Aorta (tissue), 5 donors: ENCODE data around the gene CHST2. TPM values are rescaled to one million over a fixed set of nuclear protein-coding genes. Genes with fewer than 3 reads are reported as not detected.
"Not testable (repeated sequence)": the region's sequence is repeated elsewhere in the genome, so short reads cannot be mapped to it uniquely, and the experiment has no call there.

Experiments
- ATAC-seq: fragments of 200-7000 bp; cut with Tn5 transposase; one replicate; pipeline ENCODE4 v1.9.1; 2022; ENCODE audit warnings: moderate library complexity; ENCODE audit not compliant: low FRiP score
- DNase-seq, 2 donors: peaks; one replicate each; pipeline ENCODE4 v3.0.0-alpha.2; 2020
- H3K27ac ChIP-seq, 2 donors: one replicate each; pipeline ENCODE4 v1.5.1; 2013; ENCODE audit warnings: low read length in 2 of 2, mild to moderate bottlenecking in 2 of 2, moderate library complexity in 2 of 2, control low read depth in 1 of 2, inconsistent platforms in 1 of 2, low read depth in 1 of 2
- H3K27me3 ChIP-seq, 2 donors: one replicate each; pipeline ENCODE4 v1.6.1; 2013; ENCODE audit warnings: control low read depth in 1 of 2, low read length in 1 of 2, mild to moderate bottlenecking in 1 of 2, moderate library complexity in 1 of 2; ENCODE audit not compliant: insufficient read depth in 2 of 2, control insufficient read depth in 1 of 2
- H3K36me3 ChIP-seq, 2 donors: one replicate each; pipeline ENCODE4 v1.6.1; 2013; ENCODE audit warnings: control low read depth in 1 of 2, low read length in 1 of 2, mild to moderate bottlenecking in 1 of 2; ENCODE audit not compliant: insufficient read depth in 2 of 2, control insufficient read depth in 1 of 2
- H3K4me1 ChIP-seq, 2 donors: one replicate each; pipeline ENCODE4 v1.6.1; 2013; ENCODE audit warnings: low read length in 2 of 2, control low read depth in 1 of 2, mild to moderate bottlenecking in 1 of 2, moderate library complexity in 1 of 2; ENCODE audit not compliant: insufficient read depth in 2 of 2, control insufficient read depth in 1 of 2
- H3K4me3 ChIP-seq, 2 donors: one replicate each; pipeline ENCODE4 v1.5.1; 2013; ENCODE audit warnings: low read length in 2 of 2, control low read depth in 1 of 2, mild to moderate bottlenecking in 1 of 2
- H3K9me3 ChIP-seq: one replicate; pipeline ENCODE4 v1.6.1; 2013; ENCODE audit warnings: mild to moderate bottlenecking, low read length; ENCODE audit not compliant: control insufficient read depth
- WGBS, 2 donors: extraction: QIAGEN DNeasy Blood & Tissue Kit; methylation state at CpG; one replicate each; pipeline ENCODE4 v1.1.7; 2013; 5-methylcytosine and 5-hydroxymethylcytosine counted together
- intact Hi-C, 2 donors: fragments of 100-400 bp; cut with DNase I; formaldehyde crosslinking; loops; one replicate each; pipeline versions ENCODE4 v1.14.2 to v1.15.0; 2022
- long read RNA-seq, 2 donors: library from polyadenylated mRNA; unstranded; transcript quantifications; one replicate each; pipeline ENCODE4 v2.0.0, GENCODE V29; 2020 to 2021
- polyA plus RNA-seq, 2 donors: library from polyadenylated mRNA; stranded (reverse); fragments of 200-250 nt; gene quantifications; one replicate each; pipeline ENCODE4 v1.2.3, GENCODE V29; 2013
- total RNA-seq, 2 donors: library from RNA; stranded (reverse); fragmentation: NEBNext Ultra II Directional; extraction: Animal tissue kit (Norgen Biotek cat#: 25700); gene quantifications; one replicate each; pipeline ENCODE4 v1.2.1, GENCODE V29; 2021
- donor health status: healthy with polysubstance abuse.
- donor health status: Bipolar disorder and iron deficiency.
- donor health status: DM: no; HTN: no; CAD: no.
- donor health status: DM: no; HTN: no; CAD: no.
- donor health status: DM: yes; HTN: yes; CAD: no.

CHST2 gene, protein sequence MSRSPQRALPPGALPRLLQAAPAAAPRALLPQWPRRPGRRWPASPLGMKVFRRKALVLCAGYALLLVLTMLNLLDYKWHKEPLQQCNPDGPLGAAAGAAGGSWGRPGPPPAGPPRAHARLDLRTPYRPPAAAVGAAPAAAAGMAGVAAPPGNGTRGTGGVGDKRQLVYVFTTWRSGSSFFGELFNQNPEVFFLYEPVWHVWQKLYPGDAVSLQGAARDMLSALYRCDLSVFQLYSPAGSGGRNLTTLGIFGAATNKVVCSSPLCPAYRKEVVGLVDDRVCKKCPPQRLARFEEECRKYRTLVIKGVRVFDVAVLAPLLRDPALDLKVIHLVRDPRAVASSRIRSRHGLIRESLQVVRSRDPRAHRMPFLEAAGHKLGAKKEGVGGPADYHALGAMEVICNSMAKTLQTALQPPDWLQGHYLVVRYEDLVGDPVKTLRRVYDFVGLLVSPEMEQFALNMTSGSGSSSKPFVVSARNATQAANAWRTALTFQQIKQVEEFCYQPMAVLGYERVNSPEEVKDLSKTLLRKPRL
- 1 to 10 TPM; 2.8 to 3.7 TPM for total RNA-seq
- polyA plus RNA-seq, result 1 to 10 TPM in 1 of 2 donors, under 1 TPM in 1; 0.50 to 2.7 TPM
- long read RNA-seq, donor 1, result 0 reads
- long read RNA-seq, donor 2, full-length matches to known transcripts, result 1 of 3 reads
- long read RNA-seq, donor 2, partial matches to known transcripts, result 0 of 3 reads
- long read RNA-seq, donor 2, other reads (novel, unspliced or antisense), result 2 of 3 reads

DNA sequence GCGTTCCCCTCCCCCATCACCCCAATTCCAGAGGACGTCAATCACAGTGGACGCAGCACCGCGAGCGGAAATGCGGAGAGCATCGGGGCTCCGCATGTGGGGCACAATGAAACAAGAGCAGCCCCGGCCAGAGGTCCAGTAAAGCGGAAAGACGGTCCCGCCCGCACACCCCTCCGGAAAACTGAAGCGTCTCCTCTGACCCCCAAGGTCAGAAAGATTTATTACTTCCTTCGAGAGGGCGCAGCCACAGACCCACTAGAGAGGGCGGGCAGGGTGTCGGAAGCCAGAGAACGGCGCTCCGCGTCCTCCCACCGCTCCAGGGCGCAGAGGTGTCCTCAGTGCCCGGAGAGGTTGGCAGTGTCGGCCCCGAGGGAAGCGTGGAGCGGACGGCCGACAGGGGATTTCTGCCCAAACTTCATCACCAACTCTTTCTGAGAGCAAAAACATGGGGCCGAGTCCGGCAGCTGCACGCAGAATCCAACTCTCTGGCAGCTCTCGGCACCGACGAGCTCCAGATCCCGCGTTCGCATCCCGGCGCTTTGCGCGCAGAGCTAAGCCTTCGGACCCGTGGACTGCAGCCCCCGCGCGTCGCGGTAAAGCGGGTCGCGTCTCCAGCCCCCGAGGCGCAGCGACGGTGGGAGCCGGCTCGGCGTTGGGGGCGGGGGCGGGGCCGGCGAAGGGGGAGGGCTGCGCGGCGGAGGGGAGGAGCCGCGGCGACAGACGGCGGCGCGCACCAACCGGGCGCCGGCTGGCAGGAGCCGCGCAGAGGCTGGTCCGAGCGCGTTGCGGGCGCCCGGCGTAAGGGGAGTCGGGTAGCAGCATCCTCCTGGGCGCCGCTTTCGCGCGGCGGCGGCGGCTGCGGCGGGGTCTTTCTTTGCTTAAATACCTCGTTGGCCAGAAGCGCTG, at the start of gene CHST2:
CHST2 (plus strand) TSS at position 763 of the 906 bp plus-strand sequence. CDS start 1,046 bp downstream, outside the sequence.
- H3K27me3 ChIP-seq, result no peaks in the 10 kb centered on the region
- no peak within 1 kb of the TSS for H3K27ac ChIP-seq
- DNase-seq (peak; percentile 77 to 89), ATAC-seq (peak; percentile 94)
- 0 to 1% methylated on average over 72 to 102 of the region's 102 CpGs for WGBS, 2 donors
- H3K36me3 ChIP-seq, result no peaks in the 10 kb centered on the region
- intact Hi-C loops, result loop anchor here in 1 of 2 donors (5.0 kb wide), 1 partner anchor 523 kb away; no protein-coding TSS in a partner anchor
- H3K9me3 ChIP-seq, result no peaks in the 10 kb centered on the region
- H3K4me1 ChIP-seq, result no peaks in the 10 kb centered on the region
- H3K4me3 ChIP-seq, result peak within 1 kb of the TSS; percentile 75 to 96

DNA sequence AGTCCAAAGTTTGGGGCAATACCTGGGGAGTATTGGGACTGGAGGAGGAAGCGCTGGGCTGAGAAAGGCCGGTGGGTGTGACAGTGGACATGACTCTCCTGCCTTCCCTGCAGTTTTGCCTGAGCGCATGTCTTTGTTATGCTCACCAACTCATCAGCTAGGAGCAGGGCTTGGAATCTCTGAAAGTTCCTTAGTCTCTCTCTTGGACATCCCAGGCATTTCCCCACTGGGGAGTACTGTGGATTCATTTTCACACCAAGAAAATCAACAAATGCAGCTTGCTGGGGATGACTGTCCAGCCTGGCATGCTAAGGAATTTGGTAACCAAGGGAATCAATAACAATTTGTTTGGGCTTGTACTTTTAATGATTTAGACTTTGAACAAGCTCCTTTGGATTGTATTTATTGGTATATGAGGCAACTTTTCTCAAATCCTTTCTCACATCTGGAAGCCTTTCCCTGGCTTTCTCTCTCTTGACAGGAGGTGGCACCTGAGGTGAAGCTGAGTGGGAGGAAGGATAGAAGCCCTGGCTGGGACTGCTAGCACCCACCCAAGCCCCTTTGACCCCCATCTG, 48.5 kb upstream of the CHST2 start:
- no peak overlapping the region for H3K4me3 ChIP-seq
- no peaks in the 10 kb centered on the region for H3K27me3 ChIP-seq
- no peak overlapping the region for H3K27ac ChIP-seq
- ATAC-seq (no peak), DNase-seq (no peak)
- H3K36me3 ChIP-seq, result no peaks in the 10 kb centered on the region
- no peaks in the 10 kb centered on the region for H3K9me3 ChIP-seq
- intact Hi-C loops, result no loop called here
- H3K4me1 ChIP-seq, result peaks cover 0 to 4% of the 10 kb centered on the region in 2 donors
- WGBS, 2 donors, result 72 to 86% methylated on average over 3 of the region's 3 CpGs

DNA sequence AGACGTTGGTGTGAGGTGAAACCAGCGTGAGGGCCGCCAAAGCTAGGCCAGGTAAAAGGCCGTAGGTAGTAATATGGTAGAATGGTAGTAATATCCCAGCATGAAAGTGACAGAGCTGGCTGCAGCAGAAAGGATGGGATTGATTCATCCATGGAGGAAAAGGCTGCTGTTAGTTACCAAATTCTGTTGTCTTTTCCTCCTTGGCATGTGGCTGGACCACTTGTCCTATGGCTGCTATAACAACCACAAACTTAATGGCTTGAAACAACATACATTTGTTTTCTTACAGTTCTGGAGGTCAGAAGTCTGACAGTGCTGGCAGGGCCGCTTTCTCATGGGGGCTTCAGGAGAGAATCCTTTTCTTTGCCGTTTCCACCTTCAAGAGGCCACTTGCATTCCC, 47.8 kb upstream of the CHST2 start:
- intact Hi-C loops, result no loop called here
- Histone ChIP-seq H3K27me3 (no peaks in the 10 kb centered on the region), H3K4me1 (peaks cover 0 to 2% of the 10 kb centered on the region in 2 donors), H3K27ac (no peak overlapping the region), H3K9me3 (no peaks in the 10 kb centered on the region), H3K4me3 (no peak overlapping the region), H3K36me3 (no peaks in the 10 kb centered on the region)
- ATAC-seq (no peak), DNase-seq (no peak)
- 91 to 95% methylated on average over 6 of the region's 6 CpGs for WGBS, 2 donors

DNA sequence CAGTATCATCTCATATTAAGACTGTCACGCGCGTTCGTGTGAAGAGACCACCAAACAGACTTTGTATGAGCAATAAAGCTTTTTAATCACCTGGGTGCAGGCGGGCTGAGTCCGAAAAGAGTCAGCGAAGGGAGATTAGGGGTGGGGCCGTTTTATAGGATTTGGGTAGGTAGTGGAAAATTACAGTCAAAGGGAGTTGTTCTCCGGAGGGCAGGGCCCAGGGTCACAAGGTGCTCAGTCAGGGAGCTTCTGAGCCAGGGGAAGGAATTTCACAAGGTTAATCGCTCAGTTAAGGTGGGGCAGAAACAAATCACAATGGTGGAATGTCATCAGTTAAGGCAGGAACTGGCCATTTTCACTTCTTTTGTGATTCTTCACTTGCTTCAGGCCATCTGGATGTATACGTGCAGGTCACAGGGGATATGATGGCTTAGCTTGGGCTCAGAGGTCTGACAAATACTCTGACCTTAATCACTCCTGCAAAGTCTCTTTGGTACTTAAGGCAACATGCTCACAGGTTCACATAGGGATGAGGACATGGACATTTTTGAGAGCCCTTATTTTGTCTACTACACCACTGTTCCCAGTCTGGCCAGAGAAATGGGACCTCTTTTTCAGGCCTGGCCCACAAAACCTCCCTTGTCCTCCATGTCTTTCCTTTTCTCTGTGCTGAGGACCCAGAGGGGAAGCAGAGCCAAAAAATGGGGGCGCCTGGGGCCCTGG, 47.1 kb upstream of the CHST2 start:
- H3K9me3 ChIP-seq, H3K27me3 ChIP-seq, intact Hi-C loops, H3K27ac ChIP-seq, H3K4me3 ChIP-seq, ATAC-seq, H3K4me1 ChIP-seq, DNase-seq, H3K36me3 ChIP-seq: not testable (repeated sequence)
- WGBS, 2 donors, result 94 to 96% methylated on average over 12 of the region's 12 CpGs

DNA sequence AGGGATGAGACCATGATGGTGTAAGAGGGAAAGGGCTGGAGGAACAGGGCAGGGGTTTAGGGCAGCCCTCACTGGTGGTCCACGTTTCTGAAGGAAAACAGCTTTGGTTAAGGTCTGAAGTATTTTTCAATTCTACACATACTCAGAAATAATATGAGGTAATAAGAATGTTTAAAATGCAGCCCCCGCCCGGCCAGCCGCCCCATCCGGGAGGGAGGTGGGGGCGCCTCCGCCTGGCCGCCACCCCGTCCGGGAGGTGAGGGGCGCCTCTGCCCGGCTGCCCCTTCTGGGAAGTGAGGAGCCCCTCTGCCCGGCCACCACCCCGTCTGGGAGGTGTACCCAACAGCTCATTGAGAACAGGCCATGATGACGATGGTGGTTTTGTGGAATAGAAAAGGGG, 46.0 kb upstream of the CHST2 start:
- DNase-seq, H3K27me3 ChIP-seq, ATAC-seq, H3K27ac ChIP-seq, intact Hi-C loops, H3K36me3 ChIP-seq, H3K9me3 ChIP-seq, H3K4me1 ChIP-seq, H3K4me3 ChIP-seq: not testable (repeated sequence)
- WGBS, 2 donors, result 89 to 90% methylated on average over 12 to 14 of the region's 15 CpGs

DNA sequence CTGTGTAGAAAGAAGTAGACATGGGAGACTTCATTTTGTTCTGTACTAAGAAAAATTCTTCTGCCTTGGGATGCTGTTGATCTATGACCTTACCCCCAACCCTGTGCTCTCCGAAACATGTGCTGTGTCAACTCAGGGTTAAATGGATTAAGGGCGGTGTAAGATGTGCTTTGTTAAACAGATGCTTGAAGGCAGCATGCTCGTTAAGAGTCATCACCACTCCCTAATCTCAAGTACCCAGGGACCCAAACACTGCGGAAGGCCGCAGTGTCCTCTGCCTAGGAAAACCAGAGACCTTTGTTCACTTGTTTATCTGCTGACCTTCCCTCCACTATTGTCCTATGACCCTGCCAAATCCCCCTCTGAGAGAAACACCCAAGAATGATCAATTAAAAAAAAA, 45.6 kb upstream of the CHST2 start:
- H3K36me3 ChIP-seq, H3K4me1 ChIP-seq, H3K4me3 ChIP-seq, DNase-seq, H3K27ac ChIP-seq, intact Hi-C loops, H3K9me3 ChIP-seq, ATAC-seq, H3K27me3 ChIP-seq: not testable (repeated sequence)
- 89 to 93% methylated on average over 5 of the region's 5 CpGs for WGBS, 2 donors

DNA sequence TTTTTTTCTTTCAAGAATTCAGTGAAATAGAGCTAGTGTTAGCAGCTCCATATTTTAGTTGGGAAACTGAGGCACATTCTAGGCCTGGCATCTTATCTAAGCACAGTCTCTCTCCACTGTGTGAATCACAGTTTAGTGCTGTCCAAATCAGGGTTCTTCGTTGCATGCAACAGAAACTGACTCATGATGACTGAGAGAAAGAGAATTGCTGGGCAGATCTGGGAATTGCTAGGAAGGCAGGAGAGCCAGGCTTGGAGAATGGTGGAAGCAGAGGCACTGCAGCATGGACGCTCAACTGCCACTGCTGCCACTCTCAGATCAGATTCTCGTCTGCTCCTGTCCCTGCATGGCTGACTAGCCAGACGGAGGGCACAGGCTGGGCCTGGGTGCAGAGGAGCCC, 40.7 kb upstream of the CHST2 start:
- intact Hi-C loops, result no loop called here
- H3K9me3 ChIP-seq, result no peaks in the 10 kb centered on the region
- H3K36me3 ChIP-seq, result no peaks in the 10 kb centered on the region
- no peak for DNase-seq
- 64 to 74% methylated on average over 4 of the region's 4 CpGs for WGBS, 2 donors
- H3K4me1 ChIP-seq, result no peaks in the 10 kb centered on the region
- H3K27me3 ChIP-seq, result no peaks in the 10 kb centered on the region
- no peak overlapping the region for H3K27ac ChIP-seq
- no peak for ATAC-seq
- H3K4me3 ChIP-seq, result no peak overlapping the region

DNA sequence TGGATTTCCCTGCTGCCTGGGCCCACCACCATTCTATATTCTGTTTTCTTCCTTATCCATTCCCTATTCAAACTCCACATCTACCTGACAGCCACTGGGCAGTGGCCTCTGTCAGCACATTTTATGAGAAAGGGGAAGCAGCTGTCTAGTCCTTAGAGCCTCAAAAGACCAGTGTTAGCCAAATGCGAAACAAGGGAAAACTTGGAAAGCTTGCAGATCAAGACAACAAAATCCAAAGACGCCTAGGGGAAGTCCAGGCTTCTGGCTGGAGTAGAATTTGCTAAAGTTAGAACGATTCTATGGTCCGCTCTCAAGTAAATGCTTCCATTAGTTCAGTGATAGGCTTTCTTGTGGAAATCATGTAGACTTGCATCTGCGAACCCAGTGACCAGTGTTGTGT, 39.4 kb upstream of the CHST2 start:
- intact Hi-C loops, result no loop called here
- H3K27me3 ChIP-seq, result no peaks in the 10 kb centered on the region
- no peaks in the 10 kb centered on the region for H3K36me3 ChIP-seq
- no peaks in the 10 kb centered on the region for H3K9me3 ChIP-seq
- no peaks in the 10 kb centered on the region for H3K4me1 ChIP-seq
- H3K4me3 ChIP-seq, result no peak overlapping the region
- ATAC-seq, result no peak
- no peak for DNase-seq
- no peak overlapping the region for H3K27ac ChIP-seq
- WGBS, 2 donors, result 83 to 84% methylated on average over 5 of the region's 5 CpGs
